HG02588 (cell line): Measurements from ENCODE around the gene PIM3.

ENCODE experiments used
- ATAC-seq: cut with Tn5 transposase; IDR thresholded peaks from one replicate; pipeline ENCODE4 v1.9.1; 2021; ENCODE audit warnings: mild to moderate bottlenecking, moderate library complexity; ENCODE audit not compliant: unreplicated experiment

The PIM3 gene

DNA sequence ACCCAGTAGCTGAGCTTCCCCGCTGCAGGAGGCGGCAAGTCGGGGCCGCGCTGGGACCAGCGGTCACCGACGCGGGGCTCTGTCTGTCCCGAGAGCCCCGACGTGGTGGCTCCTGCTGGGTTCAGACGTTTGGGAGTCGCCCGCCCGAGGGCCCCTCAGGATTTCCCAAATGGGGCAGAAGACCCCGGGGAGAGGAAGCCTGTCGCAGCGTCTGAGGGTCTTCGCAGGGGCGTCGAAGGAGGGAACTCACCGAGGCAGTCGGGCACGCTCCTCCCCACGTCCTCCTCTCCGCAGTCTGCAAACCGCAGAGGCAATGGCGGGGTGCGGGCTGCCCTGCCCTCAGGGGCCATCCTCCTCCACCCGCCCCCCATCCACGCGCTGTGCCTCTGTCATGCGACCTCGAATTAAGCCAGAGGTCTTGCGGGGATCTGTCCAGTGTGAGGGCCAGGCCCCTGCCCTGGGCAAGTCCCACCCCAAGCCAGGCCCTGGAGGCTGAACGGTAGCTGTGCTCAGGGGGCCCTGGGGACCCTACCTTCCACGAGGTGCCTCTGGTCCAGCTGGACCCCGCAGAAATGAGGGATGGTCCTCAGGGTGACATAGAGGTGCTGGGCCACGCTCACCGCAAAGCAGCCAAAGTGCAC lies 39.5 kb downstream of the PIM3 start:
- ATAC-seq, result no peak

DNA sequence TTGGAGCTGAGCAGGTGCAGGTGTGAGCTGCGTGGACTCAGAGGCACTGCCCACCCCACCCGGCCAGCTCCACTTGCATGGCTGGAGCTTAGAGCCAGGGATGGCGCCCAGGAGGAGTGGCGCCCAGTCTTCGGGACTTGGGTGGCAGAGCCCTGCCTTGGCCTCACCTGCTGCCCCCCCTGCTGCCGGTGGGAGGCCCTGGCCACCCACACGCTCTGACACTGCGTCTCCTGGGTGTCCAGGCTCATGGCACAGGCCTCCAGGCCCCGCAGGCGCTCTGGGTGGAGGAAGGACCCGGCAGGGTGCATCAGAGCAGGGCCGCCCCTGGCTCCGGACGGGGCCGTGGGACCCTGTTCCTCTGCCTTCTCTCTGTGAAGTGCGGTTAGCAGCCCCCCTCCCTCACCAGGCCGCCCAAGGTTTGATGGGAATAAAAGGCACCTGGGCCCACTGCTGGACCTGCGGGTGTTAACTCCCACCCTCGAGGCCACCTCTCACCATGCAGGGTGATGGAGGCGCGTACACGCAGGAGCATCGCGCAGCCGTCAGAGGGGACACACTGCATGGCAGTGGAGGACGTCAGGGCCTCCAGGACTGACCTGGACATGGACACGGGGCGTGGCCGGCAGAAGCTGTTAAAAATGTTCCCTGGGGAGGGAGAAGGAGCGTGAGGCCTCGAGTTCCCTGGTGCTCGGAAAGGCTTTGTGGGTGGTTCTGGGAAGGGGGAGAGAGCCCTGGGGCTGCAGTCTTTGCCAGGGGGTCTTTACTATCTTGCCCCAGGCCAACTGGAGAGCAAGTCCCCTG lies 40.2 kb downstream of the PIM3 start:
- ATAC-seq, result no peak

DNA sequence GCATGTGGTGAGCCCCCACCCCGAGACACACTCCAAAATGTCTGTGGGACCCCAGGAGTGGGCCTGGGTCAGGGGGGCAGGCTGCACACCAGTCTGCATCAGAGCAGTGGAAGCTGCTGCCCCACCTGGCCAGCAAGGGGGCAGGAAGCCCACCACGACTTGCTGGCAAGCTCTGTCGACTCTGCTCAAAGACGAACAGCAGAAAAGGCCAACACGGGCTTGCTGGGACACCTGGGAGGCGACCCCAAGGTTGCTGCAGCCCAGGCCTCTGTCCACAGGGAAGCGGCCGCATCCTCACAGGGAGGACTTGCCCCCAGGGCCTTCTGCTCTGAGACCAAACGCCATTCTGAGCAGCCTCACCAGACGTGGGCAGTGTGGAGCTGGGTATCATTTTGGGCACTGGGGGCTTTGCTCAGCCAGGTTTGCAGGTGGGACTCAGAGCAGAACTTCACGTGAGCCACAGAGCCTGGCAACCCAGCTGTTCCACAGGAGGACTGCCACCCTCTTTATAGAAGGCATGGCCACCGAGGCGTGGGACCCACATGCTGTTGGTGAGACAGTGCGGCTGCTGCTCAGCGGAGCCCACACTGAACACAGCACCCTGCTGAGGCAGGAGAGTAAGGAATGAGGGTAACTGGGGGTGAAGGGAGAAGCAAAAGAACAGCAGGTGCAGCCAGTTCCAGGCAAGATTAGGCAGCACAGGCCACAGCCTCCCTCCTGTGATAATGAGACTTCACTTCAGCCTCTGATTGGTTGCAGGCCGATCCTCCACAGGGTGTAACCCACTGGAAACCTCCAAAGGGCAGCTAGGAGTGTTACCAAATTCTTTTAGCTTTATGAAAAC lies 41.0 kb downstream of the PIM3 start:
- no peak for ATAC-seq

DNA sequence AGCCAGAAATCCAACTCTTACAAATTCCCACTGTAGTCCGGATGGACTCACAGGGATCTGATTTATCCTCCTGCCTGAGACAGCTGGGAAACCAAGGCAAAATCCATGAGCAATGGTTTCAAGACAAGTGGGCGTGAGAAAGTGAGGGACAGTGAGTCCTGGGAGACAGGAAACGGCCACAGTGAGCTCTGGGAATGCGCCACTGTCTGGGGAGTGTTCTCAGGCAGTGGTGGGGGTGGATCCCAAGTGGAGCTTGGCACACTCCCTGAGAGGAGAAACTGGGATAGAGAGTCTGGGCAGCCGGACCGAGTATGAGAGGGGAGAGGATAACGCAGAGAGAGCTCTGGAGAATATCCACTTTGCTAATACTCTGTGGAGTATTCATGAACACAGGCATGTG lies 42.2 kb downstream of the PIM3 start:
- no peak for ATAC-seq

DNA sequence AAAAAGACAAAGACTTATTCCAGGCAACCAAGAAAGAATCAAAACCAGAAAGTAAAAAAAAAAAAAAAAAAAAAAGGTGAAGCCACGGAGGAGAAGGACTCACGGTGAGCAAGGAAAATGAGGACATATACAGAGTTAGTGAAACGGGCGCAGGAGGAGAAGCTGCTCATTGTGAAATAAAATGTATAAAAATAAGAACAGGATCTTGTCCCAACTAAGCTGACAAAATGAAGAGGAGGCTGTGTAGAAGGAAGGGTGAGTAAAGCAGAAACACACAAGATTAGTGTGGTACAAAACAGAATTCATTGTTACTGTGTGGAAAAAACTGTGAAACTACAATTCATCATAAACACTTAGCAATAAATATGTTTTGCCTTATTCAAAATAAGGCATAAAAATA lies 44.3 kb downstream of the PIM3 start:
- no peak for ATAC-seq

DNA sequence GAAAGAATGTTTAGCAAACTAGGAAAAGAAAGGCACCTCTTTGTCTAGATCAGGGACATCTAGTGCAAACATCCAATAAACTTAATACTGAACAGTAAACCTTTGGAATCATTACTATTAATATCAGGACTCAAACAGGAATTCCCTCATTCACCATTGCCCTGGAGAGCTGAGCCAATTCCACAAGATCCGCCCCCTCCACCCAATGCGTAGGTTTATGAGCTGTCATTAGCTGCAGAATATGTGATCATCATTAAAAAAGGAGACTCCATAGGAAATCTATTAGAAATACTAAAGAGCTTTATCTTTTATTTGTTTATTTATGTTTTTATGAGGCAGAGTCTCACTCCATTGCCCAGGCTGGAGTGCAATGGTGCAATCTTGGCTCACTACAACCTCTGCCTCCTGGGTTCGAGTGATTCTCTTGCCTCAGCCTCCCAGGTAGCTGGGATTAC lies 46.5 kb downstream of the PIM3 start:
- ATAC-seq, result no peak

DNA sequence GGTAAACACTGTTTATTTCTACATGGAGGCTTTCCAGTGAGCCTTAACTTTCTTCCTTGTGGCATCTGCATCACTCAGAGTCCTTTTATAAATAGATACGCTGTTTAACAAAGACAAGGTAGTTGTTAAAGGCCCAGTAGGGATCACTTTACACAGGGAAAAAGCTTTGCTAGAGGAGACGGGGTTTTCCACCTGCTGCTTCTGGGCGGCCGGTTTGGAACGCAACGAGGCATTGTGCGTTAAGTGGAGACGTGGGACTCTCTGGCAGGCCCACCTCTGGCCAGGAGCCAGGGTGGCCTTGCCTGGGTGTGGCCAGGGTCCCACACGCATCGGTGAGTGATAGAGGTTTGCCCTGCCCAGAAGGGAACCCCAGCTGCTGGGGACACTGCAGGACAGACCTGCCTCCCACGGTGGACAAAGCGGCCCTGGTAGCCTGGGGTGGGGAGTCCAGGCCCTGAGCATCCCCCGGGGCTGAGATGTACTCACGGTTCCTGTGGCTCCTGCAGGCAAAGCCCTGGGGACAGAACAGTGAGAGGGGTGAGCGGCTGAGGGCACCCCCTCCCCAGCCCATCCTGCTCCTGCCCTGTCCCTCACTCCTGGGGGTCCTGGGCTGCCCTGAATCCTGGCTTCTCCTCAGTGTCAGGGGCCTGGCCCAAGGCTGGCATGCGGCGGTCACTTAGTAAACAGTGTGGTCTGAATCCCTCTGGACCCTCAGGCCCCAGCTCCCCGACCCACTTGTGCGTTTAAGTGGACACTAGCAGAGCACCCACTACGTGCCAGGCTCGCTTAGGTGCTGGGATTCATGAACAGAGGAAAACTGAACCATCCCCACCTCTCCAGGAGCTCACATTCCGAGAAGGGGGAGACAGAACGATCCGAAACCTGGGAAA lies 47.8 kb downstream of the PIM3 start:
- no peak for ATAC-seq

DNA sequence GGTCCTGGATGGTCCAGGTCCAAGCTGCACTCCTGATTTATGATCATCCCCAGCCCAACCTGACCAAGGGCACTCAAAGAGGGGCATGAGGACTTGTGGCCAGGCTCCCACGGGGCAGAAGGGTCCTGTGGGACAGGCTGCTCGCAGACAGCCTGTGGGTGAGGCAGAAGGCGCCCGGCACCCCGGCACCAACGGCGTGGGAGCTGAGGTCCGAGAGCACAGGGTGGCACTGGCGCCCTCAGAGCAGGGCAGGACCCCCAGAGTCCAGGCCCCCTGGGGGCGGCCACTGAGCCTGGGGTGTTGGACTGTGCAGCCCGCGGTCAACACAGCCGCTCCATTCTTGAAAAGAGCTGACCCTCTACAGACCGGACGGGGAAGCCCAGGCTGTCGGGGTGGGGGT lies 48.7 kb downstream of the PIM3 start:
- ATAC-seq, result no peak

DNA sequence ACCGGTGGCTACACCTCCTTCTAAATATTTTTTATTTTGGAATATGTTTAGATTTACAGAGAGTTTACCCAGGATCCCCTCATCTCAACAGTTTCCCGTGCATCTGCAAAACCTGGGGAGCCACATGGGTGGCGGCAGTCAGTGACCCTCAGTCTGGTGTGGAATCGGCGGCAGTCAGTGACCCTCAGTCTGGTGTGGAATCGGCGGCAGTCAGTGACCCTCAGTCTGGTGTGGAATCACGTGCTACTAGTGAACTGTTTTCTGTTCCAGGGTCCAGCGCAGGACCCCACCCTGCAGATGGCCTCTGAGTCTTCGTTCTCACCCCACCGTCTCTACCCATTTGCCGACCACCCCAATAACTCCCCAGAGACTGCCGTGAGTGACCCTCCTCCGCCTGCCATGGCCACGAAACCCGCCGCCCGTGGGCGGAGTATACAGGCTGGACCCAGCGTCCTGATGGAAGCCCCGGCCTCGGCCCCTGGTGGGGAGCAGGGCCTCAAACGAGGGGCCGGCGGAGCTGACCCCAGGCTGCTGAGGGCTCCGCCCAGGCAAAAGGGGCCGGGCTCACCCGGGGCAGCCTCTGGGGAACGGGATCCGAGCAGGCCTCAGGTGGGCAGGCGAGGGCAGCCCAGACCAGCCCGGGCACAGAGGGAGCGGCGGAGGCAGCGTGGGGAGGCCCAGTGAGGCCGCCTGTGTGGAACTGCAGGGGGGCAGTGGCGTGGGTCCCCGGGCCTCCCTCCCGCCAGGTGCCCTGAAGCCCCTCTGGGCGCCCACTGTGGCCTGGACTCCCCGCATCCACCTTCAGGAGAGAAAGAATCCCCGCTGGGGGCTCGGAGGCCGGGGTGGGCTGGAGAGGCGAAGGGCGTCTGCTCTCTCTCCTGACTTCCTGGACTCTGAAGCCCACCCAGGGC lies 49.4 kb downstream of the PIM3 start:
- ATAC-seq, result no peak

DNA sequence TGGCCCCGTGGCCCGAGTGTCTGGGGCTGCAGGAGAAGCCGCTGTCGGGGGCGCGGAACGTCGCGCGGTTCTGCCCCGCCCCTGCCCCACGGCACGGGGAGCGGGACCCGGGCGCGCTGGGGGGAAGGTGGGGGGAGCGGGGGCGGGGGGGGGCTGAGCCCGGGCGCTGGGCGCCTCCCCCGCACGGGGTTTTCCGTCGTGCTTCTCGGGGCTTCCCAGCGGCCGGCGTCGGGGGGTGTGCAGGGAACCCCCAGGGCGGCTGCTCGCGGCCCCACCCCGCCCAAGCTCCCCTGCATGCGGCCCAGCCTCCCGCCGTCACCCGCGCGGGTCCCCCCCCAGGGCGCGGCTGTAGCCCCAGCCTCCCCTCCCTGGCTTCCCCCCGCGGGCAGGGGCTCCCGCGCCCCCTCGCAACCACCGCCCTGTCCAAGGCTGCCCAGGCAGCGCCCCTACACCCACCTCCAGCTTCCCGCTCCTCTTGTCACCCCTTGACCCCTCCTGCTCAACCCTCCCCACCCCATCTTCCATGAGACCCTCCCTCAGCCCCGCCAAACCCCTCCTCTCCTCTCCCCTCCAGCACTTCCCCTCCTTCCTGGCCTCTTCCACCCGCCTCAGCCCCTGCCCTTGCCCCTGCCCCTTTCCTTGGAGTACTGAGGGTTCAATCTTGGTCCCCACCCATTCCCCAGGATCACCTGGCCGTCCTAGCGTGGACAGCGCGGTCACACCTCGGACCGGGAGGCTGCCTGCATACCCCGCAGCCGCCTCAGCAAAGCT lies 50.3 kb downstream of the PIM3 start:
- no peak for ATAC-seq

DNA sequence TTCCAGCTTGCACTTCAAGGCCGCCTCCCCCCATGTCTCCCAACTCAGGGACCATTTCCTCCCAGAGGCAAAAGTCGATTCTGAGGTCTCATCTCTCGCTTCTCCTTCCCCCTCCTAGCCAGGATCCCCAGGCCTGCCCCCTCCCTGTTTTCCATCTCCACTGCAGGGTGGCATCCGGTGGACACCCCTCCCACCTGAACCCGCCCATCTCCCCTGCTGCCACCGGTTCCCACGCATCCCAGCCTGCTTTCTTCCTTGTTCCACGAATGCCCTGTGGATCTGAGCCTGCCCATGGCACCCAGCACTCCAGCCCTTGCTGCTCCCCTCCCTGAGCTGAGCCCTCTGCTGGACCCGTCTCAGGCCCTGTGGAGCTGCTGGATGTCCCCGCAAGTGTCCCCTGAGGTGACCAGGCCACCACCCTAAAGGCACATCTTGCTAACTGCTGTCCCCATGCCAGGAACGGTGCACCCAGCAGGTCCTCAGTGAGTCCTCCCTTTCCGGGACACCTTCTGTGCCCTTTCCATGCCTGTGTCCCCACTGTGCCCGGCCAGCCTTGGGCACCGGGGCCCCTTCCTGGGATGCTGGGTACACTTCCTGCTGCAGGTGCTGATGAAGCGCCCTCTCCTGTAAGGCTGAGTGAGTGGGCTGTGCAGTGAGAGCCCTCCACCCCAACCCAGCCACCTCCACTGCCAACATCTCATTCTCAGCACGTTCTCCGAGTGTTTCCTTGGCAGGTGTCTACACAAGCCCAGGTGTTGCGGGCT lies 51.1 kb downstream of the PIM3 start:
- ATAC-seq, result no peak

DNA sequence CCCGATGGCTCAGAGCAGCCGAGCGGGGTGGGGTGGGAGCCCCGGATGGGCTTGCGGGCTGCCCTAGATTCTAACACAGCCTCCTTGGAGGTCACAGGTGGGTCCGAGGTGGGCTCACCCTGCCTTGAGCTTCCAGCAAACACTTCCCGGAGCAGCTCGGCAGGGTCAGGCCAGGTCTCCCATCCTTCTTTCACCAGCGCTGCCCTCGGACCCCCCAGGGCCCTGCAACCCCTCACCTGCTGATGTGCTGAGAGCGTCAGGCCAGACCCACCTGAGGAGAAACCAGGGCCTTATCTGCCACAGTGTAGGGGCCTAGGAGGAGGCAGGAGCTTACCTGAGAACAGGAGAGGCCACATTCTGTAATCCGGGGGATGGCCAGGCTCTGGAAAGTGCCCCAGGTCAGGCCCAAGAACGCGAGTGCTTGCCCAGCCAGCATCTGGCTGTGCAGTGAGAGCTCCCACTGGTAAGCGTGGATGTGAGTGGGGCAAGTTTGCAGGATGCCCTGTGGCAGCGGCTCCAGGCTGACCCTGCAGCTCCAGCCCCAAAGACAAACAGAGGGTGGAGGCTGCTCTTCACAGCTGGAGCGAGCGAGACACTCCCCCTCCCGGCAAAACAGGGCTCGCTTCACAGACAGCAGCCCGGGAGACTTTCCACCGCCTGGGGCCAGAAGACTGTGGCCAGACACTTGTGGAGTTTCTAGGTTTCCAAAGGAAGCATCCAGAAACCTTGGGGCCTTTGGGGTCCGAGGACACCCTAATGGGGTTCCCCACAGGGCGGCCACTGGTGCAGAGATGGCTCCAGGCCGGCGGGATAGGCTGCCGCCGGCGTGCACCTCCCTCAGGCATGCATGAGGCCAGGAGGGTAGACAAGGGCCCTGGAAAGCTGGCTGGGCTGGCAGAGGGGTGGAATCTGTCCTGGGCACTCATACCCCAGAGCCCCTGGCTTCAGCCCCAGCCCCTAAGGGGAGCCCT lies 51.9 kb downstream of the PIM3 start, which contains the start of gene IL17REL:
Gene IL17REL (minus strand): TSS at position 555 of the 971 bp plus-strand sequence. CDS start 119 bp downstream, at position 436.
- ATAC-seq, result no peak
